ENCODE results near the gene OGT. TPM values are rescaled to one million over a fixed set of nuclear protein-coding genes. Genes with fewer than 3 reads are reported as not detected.
A peak's percentile ranks its signal among the peaks of the same experiment; 100 is the strongest.

Gene OGT
- total and polyA plus RNA-seq, 10 of the 15 experiments (the other 5 are each of a cell fraction or from before 2014, with no cell fraction given): 38.2 to 671 (median 107) TPM

- ChIA-PET RAD21 (ENCODE audit: unreplicated experiment) (interaction anchor here (1.2 kb wide), 1 partner anchor 16 kb away, joined by 3 read pairs; no protein-coding TSS in a partner anchor), SMC1A (ENCODE audit: uncharacterized antibody, unreplicated experiment) (interaction anchor here (1.1 to 2.1 kb wide), 5 partner anchors 9 to 139 kb away, joined by 3 to 5 read pairs (median 4); no protein-coding TSS in a partner anchor), CTCF (interaction anchor here (1.2 kb wide), 1 partner anchor 12 kb away, joined by 3 read pairs; no protein-coding TSS in a partner anchor), POLR2A (interaction anchor here (1.0 kb wide), 1 partner anchor 11 kb away, joined by 4 read pairs; no protein-coding TSS in a partner anchor)
- 73% methylated on average over 3 of the region's 3 CpGs for WGBS (ENCODE audit: insufficient coverage, insufficient replicate concordance, low lambda C conversion rate, missing lambda C conversion rate)
- Histone ChIP-seq H3K27me3 (replicated peaks in 1 of 2; ENCODE audit: control insufficient read depth in 2 of 2, insufficient read depth in 2 of 2, low read length in 1 of 2) (no peaks in the 10 kb centered on the region), H3K27ac (ENCODE audit: control insufficient read depth, insufficient read depth) (no peak overlapping the region), H3K36me3 (ENCODE audit: control insufficient read depth in 2 of 2, insufficient read depth in 2 of 2, low read length in 1 of 2) (peaks cover 2 to 13% of the 10 kb centered on the region in 2 experiments; a peak in 3 of 4 replicates), H3K4me2 (ENCODE audit: control insufficient read depth, insufficient read depth) (no peak overlapping the region), H2AFZ (ENCODE audit: control insufficient read depth, low read depth, low read length) (no peak overlapping the region), H4K20me1 (ENCODE audit: control insufficient read depth, insufficient read depth) (no peaks in the 10 kb centered on the region; the same call in 1 of the 2 replicates), H3K79me2 (ENCODE audit: control insufficient read depth, insufficient read depth, low read length) (peaks cover 6% of the 10 kb centered on the region), H3K4me3 (no peak overlapping the region), H3K9me3 (replicated peaks; ENCODE audit: control insufficient read depth, insufficient read depth, low read length) (no peaks in the 10 kb centered on the region), H3K4me1 (ENCODE audit: control insufficient read depth, insufficient read depth, low read length) (no peaks in the 10 kb centered on the region), H3K9ac (ENCODE audit: control insufficient read depth, insufficient read depth, low read length) (no peak overlapping the region)
- intact Hi-C loops (cut with micrococcal nuclease; ENCODE audit: unreplicated experiment) (loop anchor here (10.0 kb wide), 1 partner anchor 116 kb away; no protein-coding TSS in a partner anchor), in situ Hi-C loops (cut with MboI) (no loop called here)
- TF ChIP-seq ZBTB11 (CRISPR knock-in tag; IDR thresholded peaks at IDR 0.05) (no peak), CUX1 (IDR thresholded peaks at IDR 0.05; ENCODE audit: insufficient replicate concordance, low read depth, low read length) (no peak), STAT1 (conservative IDR thresholded peaks at IDR 0.05) (no peak), YY1 (IDR thresholded peaks at IDR 0.05; ENCODE audit: low read depth, low read length) (no peak), MAX (IDR thresholded peaks at IDR 0.05; ENCODE audit: low read depth, low read length) (no peak)
- FAIRE-seq (no peak), DNase-seq (ENCODE audit: low read depth, low spot score) (no peak), ATAC-seq (0 out of 3 replicates have a peak, but pooled peaks have one; percentile 12)
- BruUV-seq (replicated peaks): no TSS peak
Observed at GRCh38 chrX:71550578-71550977, 17.7 kb downstream of the OGT start.

Data from GM12878 (cell line).